ENCODE data around the gene PRKCQ.

- no peak for TF ChIP-seq CTCF (IDR thresholded peaks at IDR 0.05)
- TF ChIP-seq POLR2A (IDR thresholded peaks at IDR 0.05), result no peak
Measured at GRCh38 chr10:6400821-6401465, 179.1 kb downstream of the PRKCQ start.

Data from uterus (tissue), 2 donors.